ENCODE results near the gene EPB41L3. TPM values are rescaled to one million over a fixed set of nuclear protein-coding genes. Genes with fewer than 3 reads are reported as not detected.

EPB41L3 gene
- total and polyA plus RNA-seq, 10 of the 15 experiments (the other 5 are each of a cell fraction or from before 2014, with no cell fraction given): 0.11 to 0.69 (median 0.23) TPM; not detected in 6

- SMC1A ChIA-PET (ENCODE audit: uncharacterized antibody, unreplicated experiment): no interaction called here
- Histone ChIP-seq H3K9ac (ENCODE audit: control insufficient read depth, insufficient read depth, low read length) (no peak overlapping the region), H3K4me2 (ENCODE audit: control insufficient read depth, insufficient read depth) (no peak overlapping the region), H3K36me3 (ENCODE audit: control insufficient read depth in 2 of 2, insufficient read depth in 2 of 2, low read length in 1 of 2) (no peaks in the 10 kb centered on the region), H3K27ac (ENCODE audit: control insufficient read depth, insufficient read depth) (no peak overlapping the region), H3K9me3 (replicated peaks; ENCODE audit: control insufficient read depth, insufficient read depth, low read length) (no peaks in the 10 kb centered on the region), H3K4me1 (ENCODE audit: control insufficient read depth, insufficient read depth, low read length) (no peaks in the 10 kb centered on the region), H4K20me1 (ENCODE audit: control insufficient read depth, insufficient read depth) (no peaks in the 10 kb centered on the region), H3K79me2 (ENCODE audit: control insufficient read depth, insufficient read depth, low read length) (no peaks in the 10 kb centered on the region), H3K4me3 (no peak overlapping the region), H2AFZ (ENCODE audit: control insufficient read depth, low read depth, low read length) (no peak overlapping the region), H3K27me3 (replicated peaks in 1 of 2; ENCODE audit: control insufficient read depth in 2 of 2, insufficient read depth in 2 of 2, low read length in 1 of 2) (no peaks in the 10 kb centered on the region)
- FAIRE-seq (no peak), ATAC-seq (no peak), DNase-seq (ENCODE audit: low read depth, low spot score) (no peak)
- WGBS (ENCODE audit: insufficient coverage, insufficient replicate concordance, low lambda C conversion rate, missing lambda C conversion rate): 44% methylated on average over 3 of the region's 3 CpGs
- CTCF ChIA-PET: interaction anchor here (0.6 kb wide), 1 partner anchor 425 kb away, joined by 3 read pairs; no protein-coding TSS in a partner anchor
- in situ Hi-C loops (cut with MboI) (no loop called here), intact Hi-C loops (cut with micrococcal nuclease; ENCODE audit: unreplicated experiment) (no loop called here)
- RAD21 ChIA-PET (ENCODE audit: unreplicated experiment): no interaction called here
- TF ChIP-seq MAX (IDR thresholded peaks at IDR 0.05; ENCODE audit: low read depth, low read length): no peak
- no peak for TF ChIP-seq IRF3 (IDR thresholded peaks at IDR 0.05)
- no peak for TF ChIP-seq ATF2 (IDR thresholded peaks at IDR 0.05; ENCODE audit: low read length)
- no peak for TF ChIP-seq RELB (IDR thresholded peaks at IDR 0.05; ENCODE audit: low read depth)
- no peak for TF ChIP-seq ZNF622 (IDR thresholded peaks at IDR 0.05)
- TF ChIP-seq ZZZ3 (IDR thresholded peaks at IDR 0.05; ENCODE audit: control insufficient read depth, insufficient read length, low read depth): no peak
- no peak for TF ChIP-seq E2F4 (IDR thresholded peaks at IDR 0.05; ENCODE audit: low read depth, low read length)
- TF ChIP-seq SUPT20H (IDR thresholded peaks at IDR 0.05; ENCODE audit: borderline replicate concordance, control insufficient read depth, low read depth, low read length): no peak
- TF ChIP-seq DPF2 (IDR thresholded peaks at IDR 0.05): no peak
- POLR2A ChIA-PET: no interaction called here
- BruUV-seq (replicated peaks): no TSS peak
These were observed 14.3 kb downstream of the EPB41L3 start for GRCh38 chr18:5529471-5529870.

All from GM12878 (cell line).